Fibroblast of upper back skin (primary cell): ENCODE data around the gene THSD7A.
A peak's percentile ranks its signal among the peaks of the same experiment; 100 is the strongest.
"Not testable (repeated sequence)": the region's sequence is repeated elsewhere in the genome, so short reads cannot be mapped to it uniquely, and the experiment has no call there.

Experiments
- DNase-seq: peaks from one replicate; pipeline ENCODE4 v3.0.0-alpha.2; 2013

The THSD7A gene

DNA sequence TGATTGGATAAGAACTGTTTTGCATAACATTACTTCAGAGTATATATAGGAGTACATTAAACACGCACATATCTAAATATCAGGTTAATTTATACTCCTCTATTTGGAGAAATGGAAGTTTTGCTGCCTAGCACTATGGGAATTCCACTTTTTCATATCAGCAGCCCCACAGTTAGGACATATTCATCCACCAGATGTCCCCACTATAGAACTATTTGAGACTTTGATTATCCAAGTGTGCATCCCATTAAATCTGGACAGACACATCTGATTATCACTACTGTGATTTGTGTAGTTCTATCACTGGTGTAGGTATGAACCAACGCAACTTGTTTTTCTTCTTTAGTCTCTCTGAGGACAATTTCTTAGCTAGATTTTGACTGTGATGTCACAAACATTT, 345.7 kb downstream of the THSD7A start:
- DNase-seq, result no peak

- DNase-seq, result no peak
These were observed 346.4 kb downstream of the THSD7A start for GRCh38 chr7:11485636-11486035.

DNA sequence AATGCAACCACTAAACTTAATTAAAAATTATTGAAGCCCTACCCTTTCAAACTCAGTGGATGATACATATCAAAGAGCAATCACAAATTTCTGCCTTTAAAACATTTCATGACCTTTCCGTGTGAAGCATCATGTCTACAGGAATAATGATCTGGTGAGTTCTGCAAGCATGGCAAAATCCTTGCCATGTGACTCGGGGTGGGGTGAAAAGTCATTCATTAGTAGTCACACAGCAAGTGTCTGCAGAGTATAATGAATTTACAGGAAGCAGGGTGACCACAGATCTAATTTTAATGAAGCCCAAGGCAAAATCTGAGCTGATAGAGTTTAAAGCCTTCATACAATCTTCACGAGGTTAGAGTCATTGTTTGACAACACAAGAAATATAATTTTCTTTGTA, 351.9 kb downstream of the THSD7A start:
- DNase-seq, result no peak

GRCh38 chr7:11478882-11479281, 353.1 kb downstream of the THSD7A start:
- no peak for DNase-seq

DNA sequence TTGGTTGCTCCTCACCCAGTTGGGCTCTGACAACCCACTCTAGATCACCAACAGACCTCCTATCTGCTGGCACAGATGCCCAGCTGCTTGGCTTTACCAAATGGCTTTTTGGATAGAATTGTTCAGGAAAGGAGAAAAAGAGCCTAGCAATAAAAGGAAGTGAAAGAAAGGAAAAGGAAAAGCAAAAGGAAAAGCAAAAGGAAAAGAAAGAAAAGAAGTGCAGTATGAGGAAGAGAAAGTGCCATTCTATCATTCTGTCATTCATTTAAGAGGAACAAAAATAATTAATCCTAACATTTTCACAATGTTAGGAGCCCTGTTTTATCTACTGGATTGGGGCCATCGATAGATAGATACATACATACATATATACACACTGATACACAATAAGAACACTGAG, 353.6 kb downstream of the THSD7A start:
- DNase-seq, result no peak

GRCh38 chr7:11474902-11475585, 357.0 kb downstream of the THSD7A start:
- DNase-seq, result no peak

DNA sequence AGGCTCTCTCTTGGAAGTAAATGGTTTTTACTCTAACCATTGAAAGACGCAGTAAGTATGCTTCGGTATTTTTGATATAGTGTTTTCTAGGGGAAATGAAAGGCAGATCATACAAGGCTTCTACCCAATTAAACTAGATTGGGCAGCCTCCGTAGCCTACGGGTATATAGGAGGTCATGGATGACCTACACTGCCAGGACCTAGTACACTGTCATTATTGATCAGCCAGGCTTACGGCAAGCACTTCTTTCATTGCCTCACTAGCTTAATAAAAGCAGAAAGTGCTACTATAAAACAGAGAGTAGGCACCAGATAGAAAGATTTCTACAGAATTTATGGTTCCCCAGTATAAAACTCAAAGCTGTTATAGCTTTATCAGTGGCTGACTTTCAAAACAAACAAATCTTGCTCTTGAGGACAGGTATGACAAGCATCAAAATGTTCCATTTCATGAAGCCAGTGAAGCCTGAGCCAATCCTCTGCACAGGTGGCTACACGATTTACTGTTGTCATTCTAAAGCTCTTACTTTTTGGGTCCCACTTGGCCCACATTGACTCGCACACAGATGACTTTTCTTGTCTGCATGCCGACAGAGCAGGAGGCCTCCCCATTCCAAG, 358.1 kb downstream of the THSD7A start:
- no peak for DNase-seq

DNA sequence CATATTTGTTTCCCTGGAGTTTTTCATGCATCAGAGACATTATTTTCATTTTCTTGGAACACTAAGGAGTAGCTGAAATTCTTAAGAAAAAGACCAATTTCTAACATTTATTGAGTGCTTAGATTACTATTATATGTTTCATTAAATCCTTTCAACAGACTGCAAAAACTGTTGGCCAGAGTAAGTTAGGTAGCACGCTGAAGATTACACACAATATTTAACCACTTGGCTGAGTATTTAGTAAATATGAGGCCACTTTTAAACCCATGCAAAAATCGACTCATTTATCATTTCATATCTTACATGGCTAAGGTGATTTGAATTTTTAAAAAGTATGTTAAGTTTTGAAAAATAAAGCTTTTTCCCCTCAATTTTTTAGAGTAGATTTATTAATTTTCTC, 358.8 kb downstream of the THSD7A start:
- no peak for DNase-seq

GRCh38 chr7:11472646-11473045, 359.4 kb downstream of the THSD7A start:
- DNase-seq, result no peak

DNA sequence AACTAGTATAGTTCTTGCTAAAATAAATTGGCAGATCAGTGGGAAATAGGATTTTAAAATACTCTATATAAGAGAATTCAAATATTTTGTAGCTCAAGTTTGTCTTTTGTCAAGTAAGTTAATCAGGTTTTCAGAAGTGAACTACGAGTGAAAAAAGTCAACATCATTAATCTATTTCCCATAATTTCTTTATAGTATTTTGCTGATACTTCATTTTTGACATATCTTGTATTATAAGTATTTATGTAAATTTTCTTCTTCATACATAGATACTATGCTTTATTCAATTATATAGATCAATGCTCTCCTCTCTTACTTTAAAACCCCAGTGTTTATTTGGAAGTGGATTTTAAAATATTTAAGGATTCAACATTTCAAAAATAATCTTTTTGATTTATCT, 360.7 kb downstream of the THSD7A start:
- no peak for DNase-seq

- no peak for DNase-seq
These were observed 362.8 kb downstream of the THSD7A start for GRCh38 chr7:11469028-11469745.

DNA sequence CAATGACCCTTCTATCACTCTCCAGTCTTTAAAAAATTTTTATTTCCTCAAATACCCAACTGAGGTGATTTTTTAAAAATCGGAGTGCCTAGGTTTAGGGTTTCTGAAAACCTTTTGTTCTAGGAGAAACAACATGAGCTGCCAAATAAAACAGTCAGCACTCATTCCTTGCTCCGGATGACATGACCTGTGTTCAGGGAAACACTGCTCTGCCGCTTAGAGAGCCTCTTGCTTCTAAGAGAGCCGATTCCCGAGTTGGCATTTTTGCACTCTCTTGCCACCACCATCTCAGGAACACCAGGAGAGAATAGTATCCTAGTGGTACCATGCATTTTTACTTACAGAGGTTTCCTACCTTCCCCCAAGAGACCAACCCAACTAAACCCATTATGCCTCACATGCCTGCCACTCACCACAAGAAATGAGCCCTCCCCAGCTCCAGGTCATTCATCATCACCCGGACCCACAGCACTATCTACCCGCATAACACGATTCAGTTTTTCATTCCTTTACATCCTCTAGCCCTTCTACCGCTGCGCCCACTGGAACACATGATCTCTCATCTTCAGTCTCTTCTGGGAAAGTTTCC, 365.4 kb downstream of the THSD7A start:
- no peak for DNase-seq

GRCh38 chr7:11464624-11465023, 367.4 kb downstream of the THSD7A start:
- no peak for DNase-seq

DNA sequence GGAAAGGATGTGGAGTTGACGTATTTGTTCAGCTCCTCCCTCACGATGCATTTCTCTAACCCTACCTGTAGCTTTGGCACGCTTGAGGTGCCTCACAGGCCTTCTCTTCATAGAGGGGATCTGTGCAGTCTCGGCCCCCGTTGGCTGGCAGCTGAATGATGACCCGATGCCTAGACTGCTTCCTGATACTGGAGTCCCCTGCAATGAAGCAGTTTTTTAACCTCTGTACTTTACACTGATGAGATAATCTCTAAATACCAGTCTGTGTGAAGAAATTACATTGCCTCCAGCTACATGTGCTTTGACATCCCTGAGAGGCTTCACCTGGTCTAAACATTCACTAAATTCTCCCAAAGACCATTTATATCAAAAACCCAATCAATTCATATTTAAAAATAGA, 370.1 kb downstream of the THSD7A start:
- DNase-seq, result no peak

DNA sequence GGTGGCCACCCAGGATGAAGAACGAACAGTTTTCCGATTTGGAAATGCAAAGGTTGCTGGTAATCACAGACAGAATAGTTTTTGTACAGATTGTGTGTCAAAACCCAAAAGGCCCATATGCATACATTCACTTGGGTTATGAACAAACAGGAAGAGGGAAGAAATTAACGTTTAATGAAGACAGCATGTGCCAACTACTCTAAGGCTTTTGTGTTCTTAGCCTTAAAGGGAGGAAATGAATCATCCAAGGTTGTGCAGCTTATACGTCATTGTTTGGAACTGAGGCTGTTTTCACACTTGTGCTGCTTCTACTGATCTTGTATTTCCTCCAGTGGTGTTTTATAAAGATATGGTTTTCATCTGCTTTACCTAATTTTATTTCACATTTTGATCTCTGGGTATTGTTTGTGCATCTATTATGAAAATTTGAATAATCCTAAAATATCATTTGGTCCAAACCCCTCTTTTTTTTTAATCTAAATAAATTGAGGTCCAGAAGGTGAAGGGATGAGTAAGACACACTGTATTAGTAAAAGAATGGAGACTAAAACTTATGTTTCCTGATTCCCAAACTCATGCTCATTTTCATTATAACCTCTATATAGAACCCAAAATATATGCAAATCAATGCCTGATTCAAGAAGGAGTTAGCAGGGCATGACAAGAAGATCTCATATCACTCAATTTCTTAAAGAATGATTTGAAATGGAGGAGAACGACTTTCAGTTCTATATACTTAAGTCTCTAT, 373.1 kb downstream of the THSD7A start:
- DNase-seq, result peak; percentile 84

DNA sequence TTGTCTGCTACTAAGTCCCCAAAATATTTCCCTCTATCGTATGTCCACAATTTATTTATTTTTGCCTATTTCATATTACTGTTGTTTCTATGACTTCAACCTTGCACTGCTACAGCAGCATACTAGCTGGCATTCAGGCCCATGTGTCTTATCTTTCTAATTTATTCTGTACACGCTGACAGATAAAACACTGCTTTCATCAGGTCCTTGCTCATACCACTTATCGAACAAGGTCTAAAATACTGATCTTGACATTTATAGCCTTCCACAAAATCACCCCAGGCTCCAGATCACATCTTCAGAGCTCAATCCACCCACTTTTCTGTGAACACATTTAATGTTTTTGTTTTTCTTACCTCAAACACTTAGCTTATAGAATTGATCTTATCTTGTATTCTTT, 374.6 kb downstream of the THSD7A start:
- no peak for DNase-seq

- no peak for DNase-seq
These were observed 375.4 kb downstream of the THSD7A start for GRCh38 chr7:11456574-11456973.

DNA sequence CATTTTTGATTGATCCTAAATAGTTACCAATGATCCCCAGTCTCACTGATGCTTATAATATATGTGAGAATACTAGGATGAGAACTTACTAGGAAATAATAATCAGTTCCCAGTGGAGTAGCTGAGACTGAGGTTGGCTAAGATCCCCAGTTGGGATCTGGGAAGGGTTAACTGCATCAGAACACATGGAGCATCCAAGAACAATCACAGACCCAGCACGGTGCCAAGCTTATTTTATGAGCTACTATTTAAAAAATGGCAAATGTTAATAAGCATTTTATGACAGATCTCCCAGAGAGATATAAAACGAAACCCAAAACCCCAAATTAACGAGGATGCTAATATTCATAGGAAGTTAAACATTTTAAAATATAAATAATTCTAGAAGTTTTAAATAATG, 379.5 kb downstream of the THSD7A start:
- DNase-seq, result no peak

DNA sequence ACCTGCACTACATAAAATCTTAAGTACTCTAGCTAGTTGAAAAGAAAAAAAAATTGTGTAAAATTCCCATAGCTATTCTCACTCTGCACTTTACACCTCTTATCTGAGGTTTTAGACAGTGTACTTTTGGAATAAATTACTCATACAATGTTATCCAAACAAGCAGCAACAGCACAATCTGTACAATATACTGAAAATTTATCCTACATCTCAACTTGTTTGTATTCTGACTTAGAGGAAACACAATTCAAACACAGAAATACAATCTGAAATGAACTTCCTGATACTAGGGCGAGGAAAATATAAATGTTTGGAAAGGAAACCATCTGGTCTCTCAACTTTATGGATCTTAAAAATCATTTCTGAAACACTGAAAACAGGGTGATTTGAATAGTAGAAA, 381.7 kb downstream of the THSD7A start:
- no peak for DNase-seq

DNA sequence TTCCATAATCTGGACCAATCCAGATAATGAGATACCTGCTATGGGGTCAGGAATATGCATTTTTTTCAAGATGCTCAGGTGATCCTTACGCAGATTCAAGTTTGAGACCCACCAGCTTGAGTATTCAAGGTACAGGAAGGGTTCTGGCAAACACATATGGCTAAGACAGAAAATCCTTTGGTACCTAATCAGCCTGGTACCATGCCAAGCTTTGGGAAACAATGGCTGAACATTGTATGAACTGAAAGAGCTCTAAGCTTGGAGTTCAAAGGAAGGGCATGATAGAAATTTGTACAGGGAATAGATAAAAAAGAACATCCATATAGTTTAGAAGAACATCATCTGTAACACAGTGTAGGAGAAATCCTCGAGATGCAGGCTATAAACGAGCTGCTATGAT, 382.7 kb downstream of the THSD7A start:
- DNase-seq, result no peak

DNA sequence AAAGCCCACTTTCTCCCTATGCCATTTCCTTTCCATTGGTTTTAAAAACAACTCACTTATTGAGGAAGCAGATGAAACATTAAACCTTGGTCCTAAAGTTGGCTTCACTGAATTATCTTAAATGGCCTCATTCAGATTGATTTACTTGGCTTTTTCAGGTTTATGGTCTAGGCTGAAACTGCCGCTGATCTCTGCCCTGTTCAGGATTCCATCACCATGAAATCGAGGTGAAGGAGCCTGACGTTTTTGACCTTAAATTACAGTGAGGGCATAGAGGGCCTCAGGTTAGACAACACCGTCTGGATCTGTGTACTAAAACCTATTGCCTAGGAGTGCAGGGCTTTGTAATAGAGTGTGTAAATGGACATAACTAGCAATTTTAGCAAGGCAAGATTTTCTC, 383.7 kb downstream of the THSD7A start:
- no peak for DNase-seq

DNA sequence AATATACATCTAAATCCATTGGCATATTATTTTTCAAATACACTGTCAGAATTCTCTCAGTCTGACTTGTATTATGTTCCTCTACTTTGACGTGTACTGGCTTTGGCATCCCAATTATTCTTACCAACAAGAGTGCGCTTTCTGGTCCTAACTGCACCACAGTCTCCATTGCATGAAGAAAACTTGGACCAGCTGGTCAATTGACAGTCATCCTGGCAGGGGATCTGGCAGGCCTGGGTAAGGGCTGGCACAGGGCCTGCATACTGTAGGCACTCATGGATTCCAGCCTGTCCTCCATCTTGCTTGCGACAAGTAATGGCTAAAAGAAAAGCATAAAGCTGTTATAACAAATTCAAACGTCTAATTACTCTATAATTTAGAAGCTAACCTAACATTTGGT, 384.9 kb downstream of the THSD7A start:
- DNase-seq, result no peak

DNA sequence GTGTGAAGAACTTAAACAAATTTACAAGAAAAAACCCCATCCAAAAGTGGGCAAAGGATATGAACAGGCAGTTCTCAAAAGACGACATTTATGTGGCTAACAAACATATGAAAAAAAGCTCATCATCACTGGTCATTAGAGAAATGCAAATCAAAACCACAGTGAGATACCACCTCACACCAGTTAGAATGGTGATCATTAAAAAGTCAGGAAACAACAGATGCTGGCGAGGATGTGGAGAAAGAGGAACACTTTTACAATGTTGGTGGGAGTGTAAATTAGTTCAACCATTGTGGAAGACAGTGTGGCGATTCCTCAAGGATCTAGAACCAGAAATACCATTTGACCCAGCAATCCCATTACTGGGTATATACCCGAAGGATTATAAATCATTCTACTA, 388.1 kb downstream of the THSD7A start:
- not testable (repeated sequence) for DNase-seq
